ENCODE measurements around the gene SUPT3H. TPM values are rescaled to one million over a fixed set of nuclear protein-coding genes. Genes with fewer than 3 reads are reported as not detected.

The SUPT3H gene
- total and polyA plus RNA-seq, 2 of the 8 experiments (the other 6 are each of a cell fraction or from before 2014, with no cell fraction given): 18.8 to 23.0 TPM

GRCh38 chr6:45073771-45074170, 304.0 kb downstream of the SUPT3H start (continued):
- no peak for TF ChIP-seq USF2 (IDR thresholded peaks at IDR 0.05; ENCODE audit: low read length)
